HEK293 (cell line): ENCODE results near the gene POLN.

Source experiments
- CTCF ChIA-PET: fragments of 350-600 bp; formaldehyde crosslinking; extraction: SDS; loops from one replicate; lab custom pipeline; 2021; ENCODE audit warnings: antibody characterized with exemption; lab: Yijun Ruan, JAX
- POLR2A ChIA-PET: fragments of 300-600 bp; formaldehyde crosslinking; extraction: SDS; loops from one replicate; lab custom pipeline; 2020; ENCODE audit warnings: antibody characterized with exemption, inconsistent platforms; lab: Yijun Ruan, JAX
- H3K27ac ChIP-seq: fragments of 200-500 bp; sonication (Bioruptor generic); 2 replicates; pipeline ENCODE4 v1.5.1; 2014; ENCODE audit warnings: low read depth, low read length, control low read depth, inconsistent platforms; ENCODE audit errors: extremely low read depth
- H3K36me3 ChIP-seq, 2 experiments: fragments of 200-500 bp in 1 of 2; sonication (Bioruptor generic) in 1 of 2; 1 replicate in 1 of 2; 2 replicates in 1 of 2; pipeline ENCODE4 v1.5.1; 2014 to 2017; ENCODE audit warnings: inconsistent platforms in 2 of 2, low read length in 2 of 2; ENCODE audit not compliant: control insufficient read depth in 2 of 2, insufficient read depth in 1 of 2
- H3K4me1 ChIP-seq: fragments of 200-500 bp; sonication (Bioruptor generic); 2 replicates; pipeline ENCODE4 v1.5.1; 2014; ENCODE audit warnings: mild to moderate bottlenecking, low read length, inconsistent platforms; ENCODE audit not compliant: control insufficient read depth, insufficient read depth
- H3K4me3 ChIP-seq: 2 replicates; pipeline ENCODE4 v1.5.1; 2011; ENCODE audit warnings: low read depth, mild to moderate bottlenecking, control low read depth, low read length, moderate library complexity
- H3K9me3 ChIP-seq: fragments of 200-500 bp; sonication (Bioruptor generic); 2 replicates; pipeline ENCODE4 v1.5.1; 2014; ENCODE audit warnings: low read depth, low read length, inconsistent platforms; ENCODE audit not compliant: control insufficient read depth, insufficient read depth
- MZF1 ChIP-seq: fragments of 450-650 bp; formaldehyde crosslinking; IDR thresholded peaks from 2 replicates; pipeline ENCODE4 v1.5.1; 2017; ENCODE audit warnings: missing biosample characterization, missing genetic modification characterization, borderline replicate concordance
- RBAK ChIP-seq: fragments of 450-650 bp; formaldehyde crosslinking; IDR thresholded peaks from 2 replicates; pipeline ENCODE4 v1.5.1; 2016; ENCODE audit warnings: missing biosample characterization, missing genetic modification characterization
- ZNF138 ChIP-seq: fragments of 450-650 bp; formaldehyde crosslinking; IDR thresholded peaks from 2 replicates; pipeline ENCODE4 v1.5.1; 2016; ENCODE audit warnings: missing biosample characterization, missing genetic modification characterization, borderline replicate concordance
- ZNF223 ChIP-seq: fragments of 450-650 bp; formaldehyde crosslinking; IDR thresholded peaks from 2 replicates; pipeline ENCODE4 v1.5.1; 2016; ENCODE audit warnings: missing biosample characterization, missing genetic modification characterization
- ZNF248 ChIP-seq: fragments of 450-650 bp; formaldehyde crosslinking; IDR thresholded peaks from 2 replicates; pipeline ENCODE4 v1.5.1; 2017; ENCODE audit warnings: missing biosample characterization, missing genetic modification characterization
- ZNF292 ChIP-seq: fragments of 450-650 bp; formaldehyde crosslinking; IDR thresholded peaks from 2 replicates; pipeline ENCODE4 v1.5.1; 2016; ENCODE audit warnings: low read depth, missing biosample characterization, missing genetic modification characterization, borderline replicate concordance
- ZNF311 ChIP-seq: fragments of 450-650 bp; formaldehyde crosslinking; IDR thresholded peaks from 2 replicates; pipeline ENCODE4 v1.5.1; 2017; ENCODE audit warnings: missing biosample characterization, missing genetic modification characterization, borderline replicate concordance
- ZNF341 ChIP-seq: fragments of 450-650 bp; formaldehyde crosslinking; IDR thresholded peaks from 2 replicates; pipeline ENCODE4; 2016; ENCODE audit warnings: low read depth, missing biosample characterization, missing genetic modification characterization
- ZNF416 ChIP-seq: fragments of 450-650 bp; formaldehyde crosslinking; IDR thresholded peaks from 2 replicates; pipeline ENCODE4 v1.5.1; 2016; ENCODE audit warnings: missing biosample characterization, missing genetic modification characterization
- ZNF558 ChIP-seq: fragments of 450-650 bp; formaldehyde crosslinking; IDR thresholded peaks from 2 replicates; pipeline ENCODE4 v1.5.1; 2016; ENCODE audit warnings: missing biosample characterization, missing genetic modification characterization
- TF ChIP-seq, protein P1 (sequence below): fragments of 450-650 bp; formaldehyde crosslinking; IDR thresholded peaks from 2 replicates; pipeline ENCODE4 v1.5.1; 2016; ENCODE audit warnings: missing biosample characterization, missing genetic modification characterization
- TF ChIP-seq, protein P2 (sequence below): fragments of 450-650 bp; formaldehyde crosslinking; IDR thresholded peaks from 2 replicates; pipeline ENCODE4 v1.5.1; 2017; ENCODE audit warnings: missing biosample characterization, missing genetic modification characterization
- TF ChIP-seq, protein P3 (sequence below): fragments of 450-650 bp; formaldehyde crosslinking; IDR thresholded peaks from 2 replicates; pipeline ENCODE4; 2016; ENCODE audit warnings: missing biosample characterization, missing genetic modification characterization
- TF ChIP-seq, protein P4 (sequence below): fragments of 450-650 bp; formaldehyde crosslinking; IDR thresholded peaks from 2 replicates; pipeline ENCODE4 v1.5.1; 2016; ENCODE audit warnings: missing biosample characterization, missing genetic modification characterization
- TF ChIP-seq, protein P5 (sequence below): fragments of 450-650 bp; IDR thresholded peaks from 2 replicates; pipeline ENCODE4 v1.5.1; 2018; ENCODE audit warnings: missing biosample characterization, mild to moderate bottlenecking, missing genetic modification characterization
- TF ChIP-seq, protein P6 (sequence below): fragments of 450-650 bp; formaldehyde crosslinking; IDR thresholded peaks from 2 replicates; pipeline ENCODE4 v1.5.1; 2017; ENCODE audit warnings: missing biosample characterization, missing genetic modification characterization

POLN gene

DNA sequence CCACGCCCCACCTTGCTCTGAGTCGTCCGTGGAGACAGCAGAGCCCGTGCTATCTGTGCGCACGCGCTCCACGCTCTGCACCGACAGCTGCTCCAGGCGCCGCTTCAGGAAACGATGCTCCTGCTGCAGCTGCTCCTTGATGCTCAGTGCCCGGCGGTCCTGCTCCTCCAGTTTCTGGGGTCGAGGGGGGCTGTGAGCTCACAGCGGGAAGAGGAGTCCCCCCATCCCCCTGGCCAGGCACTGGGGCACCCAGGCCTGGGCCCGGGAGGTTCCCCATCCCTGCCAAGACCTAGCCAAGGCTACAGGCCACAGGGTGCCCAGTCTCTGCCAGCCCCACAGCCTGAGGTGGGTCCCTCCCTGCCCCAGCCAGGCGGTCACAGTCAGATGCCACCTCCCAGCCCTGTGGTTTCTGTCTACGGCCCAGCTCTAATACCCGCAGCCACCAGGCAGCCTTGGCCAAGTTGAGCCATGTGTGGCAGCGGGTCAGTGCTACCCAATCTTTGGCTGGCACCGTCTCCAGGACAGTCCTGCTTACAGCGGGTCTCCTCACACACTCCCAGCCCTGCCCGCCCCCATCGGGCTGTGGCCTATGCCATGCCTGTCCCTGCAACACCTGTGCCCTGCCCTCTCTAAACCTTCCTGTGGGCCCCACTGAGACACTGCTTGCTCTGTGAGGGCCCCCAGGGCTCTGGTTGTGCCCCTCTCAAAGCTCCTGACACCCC lies 9.3 kb upstream of the POLN start:
- CTCF ChIA-PET = no interaction called here
- no peaks in the 10 kb centered on the region for H3K9me3 ChIP-seq
- POLR2A ChIA-PET = interaction anchor here (1.5 kb wide), 1 partner anchor 9 kb away, joined by 3 read pairs; the partner anchor contains the start of genes HAUS3 and POLN
- no peak overlapping the region for H3K27ac ChIP-seq
- TF ChIP-seq ZNF223 = no peak
- TF ChIP-seq, protein P1, sequence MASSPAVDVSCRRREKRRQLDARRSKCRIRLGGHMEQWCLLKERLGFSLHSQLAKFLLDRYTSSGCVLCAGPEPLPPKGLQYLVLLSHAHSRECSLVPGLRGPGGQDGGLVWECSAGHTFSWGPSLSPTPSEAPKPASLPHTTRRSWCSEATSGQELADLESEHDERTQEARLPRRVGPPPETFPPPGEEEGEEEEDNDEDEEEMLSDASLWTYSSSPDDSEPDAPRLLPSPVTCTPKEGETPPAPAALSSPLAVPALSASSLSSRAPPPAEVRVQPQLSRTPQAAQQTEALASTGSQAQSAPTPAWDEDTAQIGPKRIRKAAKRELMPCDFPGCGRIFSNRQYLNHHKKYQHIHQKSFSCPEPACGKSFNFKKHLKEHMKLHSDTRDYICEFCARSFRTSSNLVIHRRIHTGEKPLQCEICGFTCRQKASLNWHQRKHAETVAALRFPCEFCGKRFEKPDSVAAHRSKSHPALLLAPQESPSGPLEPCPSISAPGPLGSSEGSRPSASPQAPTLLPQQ = 0 out of 2 replicates have a peak, but pooled peaks have one; percentile 19
- TF ChIP-seq, protein P2, sequence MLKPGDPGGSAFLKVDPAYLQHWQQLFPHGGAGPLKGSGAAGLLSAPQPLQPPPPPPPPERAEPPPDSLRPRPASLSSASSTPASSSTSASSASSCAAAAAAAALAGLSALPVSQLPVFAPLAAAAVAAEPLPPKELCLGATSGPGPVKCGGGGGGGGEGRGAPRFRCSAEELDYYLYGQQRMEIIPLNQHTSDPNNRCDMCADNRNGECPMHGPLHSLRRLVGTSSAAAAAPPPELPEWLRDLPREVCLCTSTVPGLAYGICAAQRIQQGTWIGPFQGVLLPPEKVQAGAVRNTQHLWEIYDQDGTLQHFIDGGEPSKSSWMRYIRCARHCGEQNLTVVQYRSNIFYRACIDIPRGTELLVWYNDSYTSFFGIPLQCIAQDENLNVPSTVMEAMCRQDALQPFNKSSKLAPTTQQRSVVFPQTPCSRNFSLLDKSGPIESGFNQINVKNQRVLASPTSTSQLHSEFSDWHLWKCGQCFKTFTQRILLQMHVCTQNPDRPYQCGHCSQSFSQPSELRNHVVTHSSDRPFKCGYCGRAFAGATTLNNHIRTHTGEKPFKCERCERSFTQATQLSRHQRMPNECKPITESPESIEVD (tag by site-specific recombination) = no peak
- TF ChIP-seq, protein P3, sequence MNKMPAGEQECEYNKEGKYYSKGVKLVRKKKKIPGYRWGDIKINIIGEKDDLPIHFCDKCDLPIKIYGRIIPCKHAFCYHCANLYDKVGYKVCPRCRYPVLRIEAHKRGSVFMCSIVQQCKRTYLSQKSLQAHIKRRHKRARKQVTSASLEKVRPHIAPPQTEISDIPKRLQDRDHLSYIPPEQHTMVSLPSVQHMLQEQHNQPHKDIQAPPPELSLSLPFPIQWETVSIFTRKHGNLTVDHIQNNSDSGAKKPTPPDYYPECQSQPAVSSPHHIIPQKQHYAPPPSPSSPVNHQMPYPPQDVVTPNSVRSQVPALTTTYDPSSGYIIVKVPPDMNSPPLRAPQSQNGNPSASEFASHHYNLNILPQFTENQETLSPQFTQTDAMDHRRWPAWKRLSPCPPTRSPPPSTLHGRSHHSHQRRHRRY (tag by site-specific recombination) = no peak
- TF ChIP-seq MZF1 (tag by site-specific recombination) = no peak
- peaks cover 0 to 71% of the 10 kb centered on the region in 2 experiments; a peak in 1 of 3 replicates for H3K36me3 ChIP-seq
- no peak overlapping the region for H3K4me3 ChIP-seq
- no peaks in the 10 kb centered on the region for H3K4me1 ChIP-seq

DNA sequence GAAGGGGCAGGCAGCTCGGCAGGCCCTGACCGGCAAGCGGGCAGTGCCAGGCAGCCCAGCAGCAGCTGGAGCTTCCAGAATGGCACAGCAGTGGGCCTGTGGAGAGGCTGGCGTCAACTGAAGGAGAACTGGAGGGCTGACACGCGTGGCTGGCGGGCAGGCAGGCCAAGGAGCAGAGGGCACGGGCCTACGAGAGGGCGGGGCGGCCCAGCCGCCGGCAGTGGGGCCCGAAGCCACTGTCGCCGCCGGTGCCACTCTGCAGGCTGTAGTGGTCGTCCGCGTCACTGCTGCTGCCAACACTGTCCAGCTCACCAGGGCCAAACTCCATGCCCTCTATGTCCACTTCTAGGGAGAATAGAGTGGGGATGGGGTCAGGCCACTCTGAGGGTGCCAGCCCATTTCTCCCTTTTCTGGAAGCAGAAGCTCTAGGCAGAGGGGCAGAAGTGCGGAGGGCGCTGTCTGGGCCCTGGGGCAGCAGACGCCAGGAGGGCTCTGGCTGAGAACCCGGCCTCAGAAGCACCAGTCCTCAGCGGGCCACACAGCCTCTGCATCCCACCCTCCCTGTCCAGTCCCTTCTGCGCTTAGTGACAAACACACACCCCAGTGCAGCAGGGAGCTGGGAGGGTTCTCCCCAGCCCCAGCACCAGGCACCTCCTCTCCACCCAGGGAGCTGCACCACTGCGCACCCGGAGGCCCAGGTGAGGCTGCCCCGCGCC lies 8.6 kb upstream of the POLN start:
- Histone ChIP-seq H3K27ac (no peak overlapping the region), H3K36me3 (peaks cover 0 to 64% of the 10 kb centered on the region in 2 experiments; a peak in 1 of 3 replicates)
- TF ChIP-seq, protein P4, sequence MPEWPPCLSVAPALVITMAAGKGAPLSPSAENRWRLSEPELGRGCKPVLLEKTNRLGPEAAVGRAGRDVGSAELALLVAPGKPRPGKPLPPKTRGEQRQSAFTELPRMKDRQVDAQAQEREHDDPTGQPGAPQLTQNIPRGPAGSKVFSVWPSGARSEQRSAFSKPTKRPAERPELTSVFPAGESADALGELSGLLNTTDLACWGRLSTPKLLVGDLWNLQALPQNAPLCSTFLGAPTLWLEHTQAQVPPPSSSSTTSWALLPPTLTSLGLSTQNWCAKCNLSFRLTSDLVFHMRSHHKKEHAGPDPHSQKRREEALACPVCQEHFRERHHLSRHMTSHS (tag by site-specific recombination) = no peak
- no peak for TF ChIP-seq ZNF416 (tag by site-specific recombination)
- TF ChIP-seq ZNF311 (tag by site-specific recombination) = no peak
- TF ChIP-seq ZNF292 (tag by site-specific recombination) = no peak
- TF ChIP-seq, protein P5, sequence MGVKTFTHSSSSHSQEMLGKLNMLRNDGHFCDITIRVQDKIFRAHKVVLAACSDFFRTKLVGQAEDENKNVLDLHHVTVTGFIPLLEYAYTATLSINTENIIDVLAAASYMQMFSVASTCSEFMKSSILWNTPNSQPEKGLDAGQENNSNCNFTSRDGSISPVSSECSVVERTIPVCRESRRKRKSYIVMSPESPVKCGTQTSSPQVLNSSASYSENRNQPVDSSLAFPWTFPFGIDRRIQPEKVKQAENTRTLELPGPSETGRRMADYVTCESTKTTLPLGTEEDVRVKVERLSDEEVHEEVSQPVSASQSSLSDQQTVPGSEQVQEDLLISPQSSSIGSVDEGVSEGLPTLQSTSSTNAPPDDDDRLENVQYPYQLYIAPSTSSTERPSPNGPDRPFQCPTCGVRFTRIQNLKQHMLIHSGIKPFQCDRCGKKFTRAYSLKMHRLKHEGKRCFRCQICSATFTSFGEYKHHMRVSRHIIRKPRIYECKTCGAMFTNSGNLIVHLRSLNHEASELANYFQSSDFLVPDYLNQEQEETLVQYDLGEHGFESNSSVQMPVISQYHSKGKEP (tag by site-specific recombination) = no peak
- no peak for TF ChIP-seq RBAK
- TF ChIP-seq, protein P6, sequence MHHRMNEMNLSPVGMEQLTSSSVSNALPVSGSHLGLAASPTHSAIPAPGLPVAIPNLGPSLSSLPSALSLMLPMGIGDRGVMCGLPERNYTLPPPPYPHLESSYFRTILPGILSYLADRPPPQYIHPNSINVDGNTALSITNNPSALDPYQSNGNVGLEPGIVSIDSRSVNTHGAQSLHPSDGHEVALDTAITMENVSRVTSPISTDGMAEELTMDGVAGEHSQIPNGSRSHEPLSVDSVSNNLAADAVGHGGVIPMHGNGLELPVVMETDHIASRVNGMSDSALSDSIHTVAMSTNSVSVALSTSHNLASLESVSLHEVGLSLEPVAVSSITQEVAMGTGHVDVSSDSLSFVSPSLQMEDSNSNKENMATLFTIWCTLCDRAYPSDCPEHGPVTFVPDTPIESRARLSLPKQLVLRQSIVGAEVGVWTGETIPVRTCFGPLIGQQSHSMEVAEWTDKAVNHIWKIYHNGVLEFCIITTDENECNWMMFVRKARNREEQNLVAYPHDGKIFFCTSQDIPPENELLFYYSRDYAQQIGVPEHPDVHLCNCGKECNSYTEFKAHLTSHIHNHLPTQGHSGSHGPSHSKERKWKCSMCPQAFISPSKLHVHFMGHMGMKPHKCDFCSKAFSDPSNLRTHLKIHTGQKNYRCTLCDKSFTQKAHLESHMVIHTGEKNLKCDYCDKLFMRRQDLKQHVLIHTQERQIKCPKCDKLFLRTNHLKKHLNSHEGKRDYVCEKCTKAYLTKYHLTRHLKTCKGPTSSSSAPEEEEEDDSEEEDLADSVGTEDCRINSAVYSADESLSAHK (tag by site-specific recombination) = no peak
- no peak for TF ChIP-seq ZNF248 (tag by site-specific recombination)
- TF ChIP-seq ZNF558 (tag by site-specific recombination) = no peak
- no peak for TF ChIP-seq ZNF138
- TF ChIP-seq ZNF341 (tag by site-specific recombination) = no peak
- TF ChIP-seq, all 188 proteins: peak for 0
- H3K9me3 ChIP-seq = no peaks in the 10 kb centered on the region
- CTCF ChIA-PET = no interaction called here
- POLR2A ChIA-PET = no interaction called here
- no peaks in the 10 kb centered on the region for H3K4me1 ChIP-seq
- H3K4me3 ChIP-seq = no peak overlapping the region
